Muscle of arm (tissue), 12 donors: Measurements from ENCODE around the gene KRT83. TPM values are rescaled to one million over a fixed set of nuclear protein-coding genes. Genes with fewer than 3 reads are reported as not detected.

ENCODE experiments used
- polyA plus RNA-seq, 12 donors: library from polyadenylated mRNA; unstranded; fragments of 120-200 nt; gene quantifications; one replicate each; pipeline ENCODE4 v1.2.1, GENCODE V29; 2013; ENCODE audit not compliant: insufficient read length in 12 of 12

The KRT83 gene
- polyA plus RNA-seq, 12 donors: 0.09 TPM; not detected in 11

Other genes starting within 250 kb of the KRT83 start
- gene SMIM41, start 241.7 kb downstream of the KRT83 start, polyA plus RNA-seq: under 1 TPM in 2 of 12 donors, not detected in 10; 0.19 to 0.44 TPM
- gene KRT80, start 129.4 kb downstream of the KRT83 start, polyA plus RNA-seq: 10 to 100 TPM in 3 of 12 donors, 1 to 10 TPM in 8, not detected in 1; 4.0 to 13.2 (median 8.4) TPM
- gene KRT7, start 88.2 kb downstream of the KRT83 start, polyA plus RNA-seq: 1 to 10 TPM in 3 of 12 donors, under 1 TPM in 6, not detected in 3; 0.69 to 3.3 (median 0.81) TPM
- under 1 TPM in 9 of 12 donors, not detected in 3; 0.10 to 0.50 (median 0.21) TPM for gene KRT86, start 46.8 kb downstream of the KRT83 start, polyA plus RNA-seq
- gene KRT81, start 29.9 kb downstream of the KRT83 start, polyA plus RNA-seq: under 1 TPM in 7 of 12 donors, not detected in 5; 0.08 to 0.25 (median 0.14) TPM
- under 1 TPM in 2 of 12 donors, not detected in 10; 0.44 to 0.52 TPM for gene KRT85, start 46.1 kb upstream of the KRT83 start, polyA plus RNA-seq
- under 1 TPM in 1 of 12 donors, not detected in 11; 0.11 TPM for gene KRT84, start 64.3 kb upstream of the KRT83 start, polyA plus RNA-seq
- gene KRT82, start 84.9 kb upstream of the KRT83 start, polyA plus RNA-seq: under 1 TPM in 1 of 12 donors, not detected in 11; 0.07 TPM
- gene KRT75, start 113.0 kb upstream of the KRT83 start, polyA plus RNA-seq: not detected
- 1 to 10 TPM in 1 of 12 donors, under 1 TPM in 1, not detected in 10; 0.82 to 1.1 TPM for gene KRT6B, start 130.7 kb upstream of the KRT83 start, polyA plus RNA-seq
- gene KRT6C, start 152.4 kb upstream of the KRT83 start, polyA plus RNA-seq: 1 to 10 TPM in 1 of 12 donors, under 1 TPM in 3, not detected in 8; 0.15 to 4.9 (median 0.91) TPM
- 100 to 1,000 TPM in 1 of 12 donors, 10 to 100 TPM in 1, 1 to 10 TPM in 2, under 1 TPM in 2, not detected in 6; 0.05 to 120 (median 5.8) TPM for gene KRT6A, start 171.9 kb upstream of the KRT83 start, polyA plus RNA-seq
- 1,000 to 10,000 TPM in 1 of 12 donors, 100 to 1,000 TPM in 2, 10 to 100 TPM in 1, 1 to 10 TPM in 2, under 1 TPM in 4, not detected in 2; 0.07 to 1,328 (median 2.6) TPM for gene KRT5, start 199.0 kb upstream of the KRT83 start, polyA plus RNA-seq
- under 1 TPM in 2 of 12 donors, not detected in 10; 0.08 TPM for gene KRT71, start 231.7 kb upstream of the KRT83 start, polyA plus RNA-seq